ENCODE data around the gene GNB4. TPM values are rescaled to one million over a fixed set of nuclear protein-coding genes. Genes with fewer than 3 reads are reported as not detected.

The GNB4 gene
- total and polyA plus RNA-seq, 4 donors, result 12.7 to 84.9 (median 41.2) TPM

- Histone ChIP-seq H3K4me3 (ENCODE audit: low read length in 2 of 2) (no peak overlapping the region), H3K9me3 (ENCODE audit: control insufficient read depth, low read length) (no peaks in the 10 kb centered on the region), H3K27me3 (ENCODE audit: control insufficient read depth in 1 of 2, insufficient read depth in 2 of 2, low read length in 1 of 2) (no peaks in the 10 kb centered on the region), H3K27ac (ENCODE audit: low read depth in 1 of 2, low read length in 2 of 2) (no peak overlapping the region), H3K4me1 (ENCODE audit: control insufficient read depth in 1 of 2, insufficient read depth in 2 of 2, low read length in 2 of 2) (peaks cover 2 to 3% of the 10 kb centered on the region in 2 donors), H3K36me3 (ENCODE audit: control insufficient read depth in 1 of 2, insufficient read depth in 2 of 2, low read length in 1 of 2) (peaks cover 0 to 2% of the 10 kb centered on the region in 2 donors)
- 86 to 87% methylated on average over 8 of the region's 8 CpGs for WGBS, 2 donors
- no peak for ATAC-seq (ENCODE audit: low FRiP score)
- intact Hi-C loops (cut with DNase I), result no loop called here
- no peak for DNase-seq
Measured at GRCh38 chr3:179428876-179429548, 22.3 kb downstream of the GNB4 start.

DNA sequence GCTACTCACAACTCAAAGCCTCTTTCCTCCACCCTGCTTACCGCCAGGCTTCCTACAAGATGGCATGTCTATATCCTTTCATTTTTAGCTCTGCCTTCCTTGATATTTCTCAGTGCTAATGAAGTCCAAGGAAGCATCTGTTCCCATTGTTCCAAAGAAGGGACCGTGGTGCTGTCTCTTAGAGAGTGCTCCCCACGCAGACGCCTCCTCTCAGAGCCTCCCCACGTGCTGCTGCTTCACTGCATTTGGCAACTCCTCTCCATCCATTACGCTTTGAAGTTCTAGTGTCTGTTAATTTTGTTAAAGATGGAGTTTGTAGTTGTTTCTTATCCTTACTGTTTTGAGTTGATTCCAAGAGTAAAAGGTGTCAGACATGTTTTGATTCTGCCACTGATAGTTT lies 26.2 kb downstream of the GNB4 start:
- H3K27me3 ChIP-seq (ENCODE audit: control insufficient read depth in 1 of 2, insufficient read depth in 2 of 2, low read length in 1 of 2), result no peaks in the 10 kb centered on the region
- no peak overlapping the region for H3K4me3 ChIP-seq (ENCODE audit: low read length in 2 of 2)
- no peaks in the 10 kb centered on the region for H3K4me1 ChIP-seq (ENCODE audit: control insufficient read depth in 1 of 2, insufficient read depth in 2 of 2, low read length in 2 of 2)
- intact Hi-C loops (cut with DNase I), result no loop called here
- 92 to 93% methylated on average over 6 of the region's 6 CpGs for WGBS, 2 donors
- no peaks in the 10 kb centered on the region for H3K9me3 ChIP-seq (ENCODE audit: control insufficient read depth, low read length)
- DNase-seq (no peak), ATAC-seq (ENCODE audit: low FRiP score) (no peak)
- no peak overlapping the region for H3K27ac ChIP-seq (ENCODE audit: low read depth in 1 of 2, low read length in 2 of 2)
- H3K36me3 ChIP-seq (ENCODE audit: control insufficient read depth in 1 of 2, insufficient read depth in 2 of 2, low read length in 1 of 2), result peaks cover 0 to 2% of the 10 kb centered on the region in 2 donors

- intact Hi-C loops (cut with DNase I), result loop anchor here in 1 of 2 donors (2.0 kb wide), 1 partner anchor 137 kb away; no protein-coding TSS in a partner anchor
- no peak overlapping the region for H3K4me3 ChIP-seq (ENCODE audit: low read length in 2 of 2)
- 4 to 8% methylated on average over 2 of the region's 2 CpGs for WGBS, 2 donors
- no peaks in the 10 kb centered on the region for H3K9me3 ChIP-seq (ENCODE audit: control insufficient read depth, low read length)
- ATAC-seq (ENCODE audit: low FRiP score), result no peak
- no peak for DNase-seq
- no peak overlapping the region for H3K27ac ChIP-seq (ENCODE audit: low read depth in 1 of 2, low read length in 2 of 2)
- no peaks in the 10 kb centered on the region for H3K27me3 ChIP-seq (ENCODE audit: control insufficient read depth in 1 of 2, insufficient read depth in 2 of 2, low read length in 1 of 2)
- no peaks in the 10 kb centered on the region for H3K4me1 ChIP-seq (ENCODE audit: control insufficient read depth in 1 of 2, insufficient read depth in 2 of 2, low read length in 2 of 2)
- peaks cover 0 to 4% of the 10 kb centered on the region in 2 donors for H3K36me3 ChIP-seq (ENCODE audit: control insufficient read depth in 1 of 2, insufficient read depth in 2 of 2, low read length in 1 of 2)
Measured at GRCh38 chr3:179421500-179421899, 29.8 kb downstream of the GNB4 start.

DNA sequence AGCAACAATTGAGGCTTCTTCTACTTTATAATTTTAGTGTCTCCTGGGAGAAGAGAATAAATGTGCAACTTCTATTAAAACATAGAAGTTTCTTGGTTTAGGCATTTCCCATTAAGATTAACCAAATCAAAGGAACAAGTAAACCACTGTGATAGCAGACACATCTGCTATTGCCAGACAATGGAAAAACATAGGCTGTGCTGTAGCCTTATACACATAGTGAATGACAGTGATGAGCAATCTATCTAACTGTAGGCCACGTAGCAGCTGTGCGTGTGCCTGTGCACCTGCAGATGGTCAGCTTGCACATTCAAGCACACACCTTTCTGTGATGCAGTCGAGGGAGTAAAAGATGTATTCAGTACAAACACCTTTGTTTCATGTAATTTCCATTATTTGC lies 32.7 kb downstream of the GNB4 start:
- intact Hi-C loops (cut with DNase I), result no loop called here
- WGBS, 2 donors, result 85 to 87% methylated on average over 3 of the region's 3 CpGs
- ATAC-seq (ENCODE audit: low FRiP score) (no peak), DNase-seq (no peak)
- Histone ChIP-seq H3K27ac (ENCODE audit: low read depth in 1 of 2, low read length in 2 of 2) (no peak overlapping the region), H3K4me3 (ENCODE audit: low read length in 2 of 2) (no peak overlapping the region), H3K9me3 (ENCODE audit: control insufficient read depth, low read length) (no peaks in the 10 kb centered on the region), H3K4me1 (ENCODE audit: control insufficient read depth in 1 of 2, insufficient read depth in 2 of 2, low read length in 2 of 2) (no peaks in the 10 kb centered on the region), H3K27me3 (ENCODE audit: control insufficient read depth in 1 of 2, insufficient read depth in 2 of 2, low read length in 1 of 2) (no peaks in the 10 kb centered on the region), H3K36me3 (ENCODE audit: control insufficient read depth in 1 of 2, insufficient read depth in 2 of 2, low read length in 1 of 2) (peaks cover 0 to 1% of the 10 kb centered on the region in 2 donors)

DNA sequence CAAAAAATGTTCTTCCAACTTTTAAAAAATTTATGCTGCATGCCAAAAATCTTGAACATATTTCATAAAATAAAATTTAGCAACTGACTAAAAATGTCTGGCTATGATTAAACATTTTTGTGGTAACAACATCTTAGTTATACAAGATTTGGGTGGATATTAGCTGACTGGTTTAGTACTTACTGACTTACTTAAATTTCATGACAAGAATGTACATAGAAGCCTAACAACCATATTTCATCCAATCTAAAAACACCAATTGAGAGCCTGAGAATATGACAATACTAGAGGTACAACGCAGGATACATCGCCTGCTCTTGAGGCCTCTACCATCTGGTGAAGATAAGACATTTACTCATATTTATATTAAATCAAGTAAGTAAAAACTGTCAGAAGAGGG lies 34.6 kb downstream of the GNB4 start:
- DNase-seq (no peak), ATAC-seq (ENCODE audit: low FRiP score) (no peak)
- no peaks in the 10 kb centered on the region for H3K4me1 ChIP-seq (ENCODE audit: control insufficient read depth in 1 of 2, insufficient read depth in 2 of 2, low read length in 2 of 2)
- H3K27me3 ChIP-seq (ENCODE audit: control insufficient read depth in 1 of 2, insufficient read depth in 2 of 2, low read length in 1 of 2), result no peaks in the 10 kb centered on the region
- H3K9me3 ChIP-seq (ENCODE audit: control insufficient read depth, low read length), result no peaks in the 10 kb centered on the region
- intact Hi-C loops (cut with DNase I), result no loop called here
- no peak overlapping the region for H3K4me3 ChIP-seq (ENCODE audit: low read length in 2 of 2)
- H3K27ac ChIP-seq (ENCODE audit: low read depth in 1 of 2, low read length in 2 of 2), result no peak overlapping the region
- 73% methylated on average over 2 of the region's 2 CpGs for WGBS, 2 donors
- H3K36me3 ChIP-seq (ENCODE audit: control insufficient read depth in 1 of 2, insufficient read depth in 2 of 2, low read length in 1 of 2), result peaks cover 3 to 4% of the 10 kb centered on the region in 2 donors

GRCh38 chr3:179415377-179415776 lies 35.9 kb downstream of the GNB4 start:
- ATAC-seq (ENCODE audit: low FRiP score) (no peak), DNase-seq (no peak)
- no peak overlapping the region for H3K27ac ChIP-seq (ENCODE audit: low read depth in 1 of 2, low read length in 2 of 2)
- no peak overlapping the region for H3K4me3 ChIP-seq (ENCODE audit: low read length in 2 of 2)
- WGBS, 2 donors, result 78% methylated on average over 4 of the region's 4 CpGs
- no peaks in the 10 kb centered on the region for H3K27me3 ChIP-seq (ENCODE audit: control insufficient read depth in 1 of 2, insufficient read depth in 2 of 2, low read length in 1 of 2)
- H3K36me3 ChIP-seq (ENCODE audit: control insufficient read depth in 1 of 2, insufficient read depth in 2 of 2, low read length in 1 of 2), result peaks cover 3 to 4% of the 10 kb centered on the region in 2 donors
- intact Hi-C loops (cut with DNase I), result no loop called here
- H3K4me1 ChIP-seq (ENCODE audit: control insufficient read depth in 1 of 2, insufficient read depth in 2 of 2, low read length in 2 of 2), result no peaks in the 10 kb centered on the region
- H3K9me3 ChIP-seq (ENCODE audit: control insufficient read depth, low read length), result no peaks in the 10 kb centered on the region

DNA sequence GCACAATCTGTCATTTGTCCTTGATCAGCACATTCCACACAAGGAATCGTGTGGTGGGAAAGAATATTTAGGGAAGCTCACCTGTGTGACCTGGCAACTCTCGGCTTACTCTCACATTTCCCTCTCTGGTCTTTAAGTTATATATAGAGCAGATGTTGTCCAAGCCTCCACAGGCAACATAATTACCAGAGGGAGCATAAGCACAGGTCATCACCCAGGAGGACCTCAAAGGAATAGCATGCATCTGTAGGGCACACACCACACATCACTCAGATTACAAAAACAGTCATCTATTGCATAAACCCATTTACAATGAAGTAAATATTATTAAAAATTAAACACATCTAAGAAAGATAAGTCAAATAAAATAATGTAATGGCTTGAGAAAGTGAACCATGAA lies 36.5 kb downstream of the GNB4 start:
- Histone ChIP-seq H3K9me3 (ENCODE audit: control insufficient read depth, low read length) (no peaks in the 10 kb centered on the region), H3K4me1 (ENCODE audit: control insufficient read depth in 1 of 2, insufficient read depth in 2 of 2, low read length in 2 of 2) (no peaks in the 10 kb centered on the region), H3K36me3 (ENCODE audit: control insufficient read depth in 1 of 2, insufficient read depth in 2 of 2, low read length in 1 of 2) (peaks cover 4% of the 10 kb centered on the region in 2 donors), H3K27ac (ENCODE audit: low read depth in 1 of 2, low read length in 2 of 2) (no peak overlapping the region), H3K27me3 (ENCODE audit: control insufficient read depth in 1 of 2, insufficient read depth in 2 of 2, low read length in 1 of 2) (no peaks in the 10 kb centered on the region), H3K4me3 (ENCODE audit: low read length in 2 of 2) (no peak overlapping the region)
- DNase-seq, result no peak
- intact Hi-C loops (cut with DNase I), result no loop called here
- no peak for ATAC-seq (ENCODE audit: low FRiP score)
- WGBS, 2 donors, result 74 to 82% methylated on average over 2 of the region's 2 CpGs

GRCh38 chr3:179410999-179411398 lies 40.3 kb downstream of the GNB4 start:
- no peak overlapping the region for H3K27ac ChIP-seq (ENCODE audit: low read depth in 1 of 2, low read length in 2 of 2)
- DNase-seq (no peak), ATAC-seq (ENCODE audit: low FRiP score) (no peak)
- peaks cover 4 to 6% of the 10 kb centered on the region in 2 donors for H3K36me3 ChIP-seq (ENCODE audit: control insufficient read depth in 1 of 2, insufficient read depth in 2 of 2, low read length in 1 of 2)
- intact Hi-C loops (cut with DNase I), result no loop called here
- H3K27me3 ChIP-seq (ENCODE audit: control insufficient read depth in 1 of 2, insufficient read depth in 2 of 2, low read length in 1 of 2), result no peaks in the 10 kb centered on the region
- no peaks in the 10 kb centered on the region for H3K4me1 ChIP-seq (ENCODE audit: control insufficient read depth in 1 of 2, insufficient read depth in 2 of 2, low read length in 2 of 2)
- H3K4me3 ChIP-seq (ENCODE audit: low read length in 2 of 2), result no peak overlapping the region
- no peaks in the 10 kb centered on the region for H3K9me3 ChIP-seq (ENCODE audit: control insufficient read depth, low read length)

DNA sequence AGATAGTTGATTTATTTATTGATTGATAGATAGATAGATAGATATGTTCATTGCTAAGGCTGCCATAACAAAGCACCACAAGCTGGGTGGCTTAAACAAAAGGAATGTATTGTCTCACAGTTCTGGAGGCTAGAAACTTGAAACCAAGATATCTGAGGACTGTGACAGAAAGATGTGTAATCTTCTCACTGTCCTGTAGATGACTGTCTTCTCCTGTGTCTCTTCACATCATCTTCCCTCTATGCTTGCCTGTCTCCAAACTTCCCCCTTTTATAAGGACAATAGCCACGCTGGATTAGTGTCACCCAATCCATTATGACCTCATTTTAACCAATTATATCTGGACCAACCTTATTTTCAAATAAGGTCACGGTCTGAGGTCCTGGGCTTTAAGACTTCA lies 40.9 kb downstream of the GNB4 start:
- DNase-seq, result no peak
- WGBS, 2 donors, result 93 to 94% methylated on average over 2 of the region's 2 CpGs
- H3K27ac ChIP-seq (ENCODE audit: low read depth in 1 of 2, low read length in 2 of 2), result no peak overlapping the region
- H3K9me3 ChIP-seq (ENCODE audit: control insufficient read depth, low read length), result no peaks in the 10 kb centered on the region
- no peak overlapping the region for H3K4me3 ChIP-seq (ENCODE audit: low read length in 2 of 2)
- H3K27me3 ChIP-seq (ENCODE audit: control insufficient read depth in 1 of 2, insufficient read depth in 2 of 2, low read length in 1 of 2), result no peaks in the 10 kb centered on the region
- H3K36me3 ChIP-seq (ENCODE audit: control insufficient read depth in 1 of 2, insufficient read depth in 2 of 2, low read length in 1 of 2), result peaks cover 5 to 6% of the 10 kb centered on the region in 2 donors
- ATAC-seq (ENCODE audit: low FRiP score), result no peak
- no peaks in the 10 kb centered on the region for H3K4me1 ChIP-seq (ENCODE audit: control insufficient read depth in 1 of 2, insufficient read depth in 2 of 2, low read length in 2 of 2)
- intact Hi-C loops (cut with DNase I), result no loop called here

All from aorta (tissue), 5 donors.